OCI-LY3 (cell line): ENCODE data around the gene RPS6KA2.
A peak's percentile ranks its signal among the peaks of the same experiment; 100 is the strongest.

ENCODE experiments used
- H2AFZ ChIP-seq: fragments of 200-600, 300-600 bp; shearing (Covaris generic); 2 replicates; pipeline ENCODE4 v1.6.0; 2014; ENCODE audit warnings: antibody characterized with exemption, low read depth, low read length
- H3K27ac ChIP-seq: fragments of 200-600, 300-600 bp; sonication (generic); 2 replicates; pipeline ENCODE4 v1.5.1; 2014; ENCODE audit warnings: mild to moderate bottlenecking, low read length, moderate library complexity, mixed read lengths
- H3K27me3 ChIP-seq: fragments of 200-600, 300-600 bp; sonication (generic); 2 replicates; pipeline ENCODE4 v1.6.1; 2014; ENCODE audit warnings: low read depth, low read length, mixed read lengths
- H3K36me3 ChIP-seq: fragments of 200-600, 300-600 bp; sonication (generic); replicated peaks from 2 replicates; pipeline ENCODE3; 2014; ENCODE audit warnings: low read depth, low read length, mixed read lengths
- H3K4me1 ChIP-seq: fragments of 300-600, 200-600 bp; sonication (generic); 2 replicates; pipeline ENCODE4 v1.6.1; 2014; ENCODE audit warnings: low read length, mixed read lengths
- H3K4me2 ChIP-seq: fragments of 200-600, 300-600 bp; sonication (generic); 2 replicates; pipeline ENCODE4 v1.6.1; 2014; ENCODE audit warnings: low read length, mixed read lengths
- H3K4me3 ChIP-seq: fragments of 300-600, 200-600 bp; sonication (generic); 2 replicates; pipeline ENCODE4 v1.5.1; 2014; ENCODE audit warnings: antibody characterized with exemption, mild to moderate bottlenecking, low read length, moderate library complexity
- H3K79me2 ChIP-seq: fragments of 300-600, 200-600 bp; shearing (Covaris generic); 2 replicates; pipeline ENCODE4 v1.6.1; 2014; ENCODE audit warnings: mild to moderate bottlenecking, low read length, mixed read lengths
- H3K9ac ChIP-seq: fragments of 300-600, 200-600 bp; shearing (Covaris generic); 2 replicates; pipeline ENCODE4 v1.6.0; 2014; ENCODE audit warnings: mild to moderate bottlenecking, low read length, moderate library complexity
- H3K9me3 ChIP-seq: fragments of 200-600, 300-600 bp; shearing (Covaris generic); 2 replicates; pipeline ENCODE4 v1.6.1; 2014; ENCODE audit warnings: low read length, mixed read lengths; ENCODE audit not compliant: insufficient read depth
- H4K20me1 ChIP-seq: fragments of 200-600, 300-600 bp; sonication (generic); 2 replicates; pipeline ENCODE4 v1.6.1; 2016; ENCODE audit warnings: low read length, mixed read lengths; ENCODE audit not compliant: insufficient read depth
- EZH2phosphoT487 ChIP-seq: fragments of 200-600 bp; shearing (Covaris generic); IDR thresholded peaks from 2 replicates; pipeline ENCODE4 v1.6.1; 2018; ENCODE audit warnings: antibody characterized with exemption, mixed run types, low read depth
- TF ChIP-seq, protein P1 (sequence below): fragments of 200-600, 300-600 bp; sonication (generic); IDR thresholded peaks from 2 replicates; pipeline ENCODE4 v1.5.1; 2014; ENCODE audit warnings: antibody characterized with exemption, low read length, low read depth

RPS6KA2 gene

DNA sequence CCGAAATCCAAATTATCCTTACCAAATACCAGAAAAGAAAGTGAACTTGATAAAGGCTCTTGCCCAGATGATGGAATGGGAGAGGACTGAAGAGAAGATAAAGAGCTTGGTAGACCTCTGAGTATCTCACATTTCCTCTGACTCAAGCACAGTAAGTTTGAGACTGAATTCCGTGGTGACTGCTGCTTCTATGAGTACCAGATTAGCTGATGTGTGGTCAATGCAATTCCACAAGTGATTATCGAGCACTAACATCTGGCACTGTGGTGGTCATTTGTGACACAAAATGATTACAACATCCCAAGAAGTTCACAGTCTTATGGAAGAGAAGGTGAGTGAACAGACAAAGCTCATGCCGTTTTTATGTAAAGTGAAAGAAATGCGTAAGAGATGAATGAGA is 2.6 kb upstream of the RPS6KA2 start:
- Histone ChIP-seq H3K27me3 (peaks cover 36% of the 10 kb centered on the region), H3K36me3 (no peaks in the 10 kb centered on the region), H3K4me3 (no peak overlapping the region), H2AFZ (no peak overlapping the region), H4K20me1 (no peaks in the 10 kb centered on the region), H3K79me2 (no peaks in the 10 kb centered on the region), H3K27ac (no peak overlapping the region), H3K4me1 (peaks cover 29% of the 10 kb centered on the region), H3K4me2 (no peak overlapping the region), H3K9me3 (no peaks in the 10 kb centered on the region), H3K9ac (no peak overlapping the region)
- TF ChIP-seq EZH2phosphoT487, result no peak
- TF ChIP-seq, protein P1, sequence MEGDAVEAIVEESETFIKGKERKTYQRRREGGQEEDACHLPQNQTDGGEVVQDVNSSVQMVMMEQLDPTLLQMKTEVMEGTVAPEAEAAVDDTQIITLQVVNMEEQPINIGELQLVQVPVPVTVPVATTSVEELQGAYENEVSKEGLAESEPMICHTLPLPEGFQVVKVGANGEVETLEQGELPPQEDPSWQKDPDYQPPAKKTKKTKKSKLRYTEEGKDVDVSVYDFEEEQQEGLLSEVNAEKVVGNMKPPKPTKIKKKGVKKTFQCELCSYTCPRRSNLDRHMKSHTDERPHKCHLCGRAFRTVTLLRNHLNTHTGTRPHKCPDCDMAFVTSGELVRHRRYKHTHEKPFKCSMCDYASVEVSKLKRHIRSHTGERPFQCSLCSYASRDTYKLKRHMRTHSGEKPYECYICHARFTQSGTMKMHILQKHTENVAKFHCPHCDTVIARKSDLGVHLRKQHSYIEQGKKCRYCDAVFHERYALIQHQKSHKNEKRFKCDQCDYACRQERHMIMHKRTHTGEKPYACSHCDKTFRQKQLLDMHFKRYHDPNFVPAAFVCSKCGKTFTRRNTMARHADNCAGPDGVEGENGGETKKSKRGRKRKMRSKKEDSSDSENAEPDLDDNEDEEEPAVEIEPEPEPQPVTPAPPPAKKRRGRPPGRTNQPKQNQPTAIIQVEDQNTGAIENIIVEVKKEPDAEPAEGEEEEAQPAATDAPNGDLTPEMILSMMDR, result no peak

DNA sequence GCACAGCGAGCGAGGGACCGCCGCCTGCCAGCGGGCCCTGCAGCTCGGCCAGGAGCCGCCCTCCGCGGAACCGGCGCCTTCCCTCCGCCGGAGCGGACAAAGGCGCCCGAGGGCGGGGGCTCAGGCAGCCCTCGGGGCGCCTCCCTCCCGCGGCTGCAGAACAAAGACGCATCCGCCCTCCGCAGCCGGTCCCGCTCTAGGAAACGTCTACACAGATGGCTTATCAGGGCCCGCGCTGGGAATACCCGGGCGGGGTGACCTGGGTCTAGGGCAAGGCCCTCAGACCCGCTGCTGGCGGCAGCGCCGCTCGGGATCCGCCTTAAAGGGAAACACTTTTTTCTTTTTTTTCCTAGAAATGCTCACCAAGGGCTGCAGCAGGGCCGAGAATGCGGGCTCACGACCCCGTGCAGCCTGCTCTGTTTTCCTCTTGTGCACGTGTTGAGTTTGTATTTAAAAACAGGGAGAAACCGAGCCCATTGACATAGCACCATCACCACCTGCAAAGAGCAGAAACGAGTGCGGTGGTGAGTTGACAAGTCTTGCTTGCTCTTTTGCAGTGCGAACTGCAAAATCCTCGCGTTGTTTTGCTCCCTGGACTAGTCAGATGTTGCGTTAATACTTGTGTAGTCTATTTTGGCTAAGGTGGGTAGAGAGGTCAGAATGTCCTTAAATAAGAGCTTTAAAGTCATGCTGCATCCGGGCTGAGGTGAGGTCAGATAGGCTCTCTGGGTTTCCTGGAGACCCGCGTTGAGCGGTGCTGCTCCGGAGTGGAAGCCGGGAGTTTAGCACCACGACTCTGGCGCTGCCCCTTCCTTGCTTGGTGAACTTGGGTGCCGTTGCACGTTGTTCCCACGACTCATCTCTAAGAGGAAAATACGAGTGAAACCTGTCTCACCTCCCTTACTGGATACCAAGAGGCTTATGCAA is 1.1 kb upstream of the RPS6KA2 start:
- H2AFZ ChIP-seq, result peak overlapping the region; percentile 52

DNA sequence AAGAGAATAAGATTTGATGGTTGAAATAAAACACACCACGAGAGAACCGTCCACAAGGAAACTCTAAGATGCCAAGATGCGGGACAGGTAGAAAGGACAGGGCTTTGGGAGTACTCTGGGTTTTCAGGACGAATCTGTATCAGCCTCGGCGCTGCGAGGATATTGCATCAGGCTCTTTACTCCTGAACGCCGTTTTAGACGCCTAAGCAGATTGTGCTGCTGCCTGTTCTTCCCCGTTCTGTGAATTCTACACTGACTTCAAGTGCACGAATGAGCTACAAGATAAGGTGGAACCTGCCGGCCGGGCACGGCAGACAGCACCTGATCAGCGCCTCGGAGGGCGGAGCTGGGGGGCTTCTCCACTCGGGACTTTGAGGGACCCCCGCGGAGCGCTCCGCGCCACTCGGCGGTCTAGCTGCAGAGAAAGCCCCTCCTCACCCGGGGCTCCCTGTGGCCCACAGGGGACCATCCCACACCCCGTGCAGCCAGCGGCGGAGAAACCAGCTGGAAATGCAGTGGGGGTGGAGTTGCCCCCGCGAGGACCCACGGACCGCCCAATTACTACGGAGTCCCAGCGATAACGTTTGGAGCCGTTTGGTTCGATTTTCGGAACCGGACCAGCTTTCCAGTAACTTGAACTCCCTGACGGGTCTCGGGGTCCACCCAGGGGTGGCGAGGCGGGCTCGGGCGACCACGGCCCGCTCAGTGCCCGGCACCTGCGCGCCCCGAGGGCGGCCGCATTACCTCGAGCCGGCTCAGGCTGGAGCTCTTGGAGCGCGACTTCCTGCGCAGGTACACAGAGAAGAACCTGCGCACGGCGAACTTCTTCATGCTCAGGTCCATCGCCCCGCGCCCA is 646 bp downstream of the RPS6KA2 start:
- peaks cover 30% of the 10 kb centered on the region for H3K4me1 ChIP-seq
- H3K79me2 ChIP-seq, result no peaks in the 10 kb centered on the region
- H3K9me3 ChIP-seq, result no peaks in the 10 kb centered on the region
- H3K36me3 ChIP-seq, result no peaks in the 10 kb centered on the region
- TF ChIP-seq, protein P1, result no peak
- TF ChIP-seq EZH2phosphoT487, result no peak
- H3K9ac ChIP-seq, result peak overlapping the region; percentile 69
- peak overlapping the region; percentile 93 for H3K4me2 ChIP-seq
- peaks cover 31% of the 10 kb centered on the region for H3K27me3 ChIP-seq
- peak overlapping the region; percentile 93 for H3K4me3 ChIP-seq
- no peaks in the 10 kb centered on the region for H4K20me1 ChIP-seq
- peak overlapping the region; percentile 68; the same call in 1 of the 2 replicates for H2AFZ ChIP-seq
- no peak overlapping the region for H3K27ac ChIP-seq

More for the DNA sequence above, 1.1 kb upstream of the RPS6KA2 start:
- peak overlapping the region; percentile 87 for H3K4me3 ChIP-seq
- peak overlapping the region; percentile 30 for H3K27ac ChIP-seq
- peak overlapping the region; percentile 57 for H3K9ac ChIP-seq
- no peaks in the 10 kb centered on the region for H3K36me3 ChIP-seq
- H3K79me2 ChIP-seq, result no peaks in the 10 kb centered on the region
- peaks cover 33% of the 10 kb centered on the region for H3K4me1 ChIP-seq
- no peaks in the 10 kb centered on the region for H3K9me3 ChIP-seq
- peaks cover 31% of the 10 kb centered on the region for H3K27me3 ChIP-seq
- peak overlapping the region; percentile 90 for H3K4me2 ChIP-seq
- no peak for TF ChIP-seq EZH2phosphoT487
- TF ChIP-seq, protein P1, result no peak
- no peaks in the 10 kb centered on the region for H4K20me1 ChIP-seq

DNA sequence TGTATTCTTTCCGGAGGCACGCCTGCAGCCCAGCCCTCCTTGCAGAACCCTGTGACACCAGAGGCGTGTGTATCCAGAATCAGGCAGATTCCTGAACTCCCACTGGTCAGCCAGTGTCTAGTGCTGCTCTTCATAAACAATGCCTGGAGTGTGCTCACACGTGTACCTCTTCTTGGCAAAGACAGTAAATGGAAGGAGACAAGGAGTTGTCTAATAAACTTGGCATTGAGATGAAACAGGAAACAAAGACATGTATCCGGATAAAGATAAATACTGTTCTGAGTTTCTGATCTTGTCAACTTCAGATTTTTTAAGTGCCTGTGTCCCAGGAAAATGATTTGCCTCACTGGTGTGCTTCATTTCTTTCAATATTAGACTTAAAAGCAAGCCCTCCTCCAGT is 1.7 kb downstream of the RPS6KA2 start:
- no peak overlapping the region for H3K9ac ChIP-seq

More for the DNA sequence above, 1.7 kb downstream of the RPS6KA2 start:
- no peak for TF ChIP-seq EZH2phosphoT487
- TF ChIP-seq, protein P1, result no peak
- H3K27ac ChIP-seq, result no peak overlapping the region
- H3K36me3 ChIP-seq, result no peaks in the 10 kb centered on the region
- peak overlapping the region; percentile 93 for H3K4me3 ChIP-seq
- peaks cover 31% of the 10 kb centered on the region for H3K27me3 ChIP-seq
- H4K20me1 ChIP-seq, result no peaks in the 10 kb centered on the region
- no peaks in the 10 kb centered on the region for H3K79me2 ChIP-seq
- H2AFZ ChIP-seq, result no peak overlapping the region
- H3K4me2 ChIP-seq, result peak overlapping the region; percentile 93
- H3K9me3 ChIP-seq, result no peaks in the 10 kb centered on the region
- peaks cover 20% of the 10 kb centered on the region for H3K4me1 ChIP-seq
